ENCODE results near the gene PDE1C. TPM values are rescaled to one million over a fixed set of nuclear protein-coding genes. Genes with fewer than 3 reads are reported as not detected.

Gene PDE1C
- total and polyA plus RNA-seq, 2 donors (not counting 1 experiment from before 2014, with no cell fraction given) = 16.6 to 27.6 TPM

DNA sequence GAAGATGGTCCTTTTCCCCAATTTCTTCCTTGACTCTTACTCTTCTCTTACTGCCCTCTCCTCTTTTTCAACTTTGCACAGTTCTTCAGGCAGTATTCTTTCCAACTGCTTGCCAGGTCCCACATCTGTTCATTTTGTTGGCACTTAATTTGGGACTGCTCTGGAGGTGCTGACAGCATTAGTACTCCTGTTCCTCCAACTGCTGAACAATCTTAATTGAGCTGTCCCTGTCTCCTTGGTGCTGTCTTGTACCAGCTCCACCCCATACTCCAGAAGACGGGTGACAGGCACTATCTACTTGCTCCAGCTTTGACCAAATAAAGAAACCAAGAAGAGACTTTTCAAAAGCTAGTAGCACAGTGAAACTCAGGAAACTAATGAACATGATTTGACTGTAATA, 160.0 kb downstream of the PDE1C start:
- H3K4me2 ChIP-seq (ENCODE audit: extremely low read depth, insufficient read depth, low read length) = no peak overlapping the region
- DNase-seq (ENCODE audit: low read depth in 2 of 2) = no peak
- TF ChIP-seq, protein P1, sequence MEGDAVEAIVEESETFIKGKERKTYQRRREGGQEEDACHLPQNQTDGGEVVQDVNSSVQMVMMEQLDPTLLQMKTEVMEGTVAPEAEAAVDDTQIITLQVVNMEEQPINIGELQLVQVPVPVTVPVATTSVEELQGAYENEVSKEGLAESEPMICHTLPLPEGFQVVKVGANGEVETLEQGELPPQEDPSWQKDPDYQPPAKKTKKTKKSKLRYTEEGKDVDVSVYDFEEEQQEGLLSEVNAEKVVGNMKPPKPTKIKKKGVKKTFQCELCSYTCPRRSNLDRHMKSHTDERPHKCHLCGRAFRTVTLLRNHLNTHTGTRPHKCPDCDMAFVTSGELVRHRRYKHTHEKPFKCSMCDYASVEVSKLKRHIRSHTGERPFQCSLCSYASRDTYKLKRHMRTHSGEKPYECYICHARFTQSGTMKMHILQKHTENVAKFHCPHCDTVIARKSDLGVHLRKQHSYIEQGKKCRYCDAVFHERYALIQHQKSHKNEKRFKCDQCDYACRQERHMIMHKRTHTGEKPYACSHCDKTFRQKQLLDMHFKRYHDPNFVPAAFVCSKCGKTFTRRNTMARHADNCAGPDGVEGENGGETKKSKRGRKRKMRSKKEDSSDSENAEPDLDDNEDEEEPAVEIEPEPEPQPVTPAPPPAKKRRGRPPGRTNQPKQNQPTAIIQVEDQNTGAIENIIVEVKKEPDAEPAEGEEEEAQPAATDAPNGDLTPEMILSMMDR (conservative IDR thresholded peaks at IDR 0.05 in 1 of 2, IDR thresholded peaks at IDR 0.05 in 1 of 2; ENCODE audit: low read depth in 1 of 2, low read length in 2 of 2) = no peak
- TF ChIP-seq EZH2 (IDR thresholded peaks at IDR 0.05; ENCODE audit: low read length, missing control alignments) = no peak

DNA sequence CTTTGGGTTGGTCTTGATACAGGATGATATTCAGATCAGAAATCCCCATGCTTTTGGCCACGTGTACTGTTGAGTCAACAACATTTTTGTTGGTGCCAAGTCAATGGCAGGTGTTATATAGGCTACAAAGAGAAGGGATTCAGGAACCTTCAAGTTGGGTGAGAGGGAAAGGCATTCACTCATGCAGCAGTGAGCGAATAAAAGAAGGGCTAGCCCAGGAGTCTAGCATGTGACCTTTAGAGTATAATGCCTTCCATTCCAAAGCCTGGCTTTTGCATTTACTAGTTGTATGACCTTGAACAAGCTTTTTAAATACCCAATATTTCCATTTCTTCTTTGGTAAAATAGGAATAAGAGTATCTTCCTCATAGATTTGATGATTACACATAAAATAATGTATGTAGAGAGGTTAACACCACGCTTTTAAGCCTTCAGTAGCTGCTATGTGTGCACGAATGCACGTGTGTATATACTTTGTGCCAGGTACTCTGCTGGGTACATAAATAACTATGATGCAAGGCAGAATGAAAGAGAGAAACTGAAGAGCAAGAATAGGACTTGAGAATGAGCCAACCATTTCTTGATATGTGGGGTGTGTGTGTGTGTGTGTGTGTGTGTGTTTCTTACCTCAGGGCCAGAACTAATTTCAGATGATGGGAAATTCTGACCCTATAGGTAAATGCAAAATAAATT, 163.6 kb downstream of the PDE1C start:
- Histone ChIP-seq H3K9me3 (ENCODE audit: control insufficient read depth, insufficient read depth, low read depth, low read length) (no peaks in the 10 kb centered on the region), H3K4me3 (replicated peaks in 1 of 4; ENCODE audit: control extremely low read depth in 1 of 4, insufficient read depth in 1 of 4, low read depth in 3 of 4, low read length in 4 of 4) (no peak overlapping the region), H3K27ac (ENCODE audit: insufficient read depth, low read length) (no peak overlapping the region), H3K4me1 (ENCODE audit: control insufficient read depth, extremely low read depth, insufficient read depth, low read length) (no peaks in the 10 kb centered on the region), H3K9ac (ENCODE audit: insufficient read depth, low read length) (no peak overlapping the region), H3K36me3 (ENCODE audit: control insufficient read depth, insufficient read depth, low read length) (no peaks in the 10 kb centered on the region), H3K79me2 (ENCODE audit: control insufficient read depth, insufficient read depth, low read length) (no peaks in the 10 kb centered on the region), H3K4me2 (ENCODE audit: extremely low read depth, insufficient read depth, low read length) (no peak overlapping the region), H3K27me3 (ENCODE audit: control insufficient read depth, insufficient read depth, low read length) (no peaks in the 10 kb centered on the region), H4K20me1 (ENCODE audit: control insufficient read depth, extremely low read depth, insufficient read depth, low read length) (no peaks in the 10 kb centered on the region), H2AFZ (ENCODE audit: low read length) (no peak overlapping the region)
- TF ChIP-seq, protein P1 (conservative IDR thresholded peaks at IDR 0.05 in 1 of 2, IDR thresholded peaks at IDR 0.05 in 1 of 2; ENCODE audit: low read depth in 1 of 2, low read length in 2 of 2) = no peak
- TF ChIP-seq EZH2 (IDR thresholded peaks at IDR 0.05; ENCODE audit: low read length, missing control alignments) = no peak
- no peak for DNase-seq (ENCODE audit: low read depth in 2 of 2)

More for the DNA sequence above, 160.0 kb downstream of the PDE1C start:
- H2AFZ ChIP-seq (ENCODE audit: low read length) = no peak overlapping the region
- no peaks in the 10 kb centered on the region for H3K36me3 ChIP-seq (ENCODE audit: control insufficient read depth, insufficient read depth, low read length)
- H3K79me2 ChIP-seq (ENCODE audit: control insufficient read depth, insufficient read depth, low read length) = no peaks in the 10 kb centered on the region
- H3K27me3 ChIP-seq (ENCODE audit: control insufficient read depth, insufficient read depth, low read length) = no peaks in the 10 kb centered on the region
- H3K9me3 ChIP-seq (ENCODE audit: control insufficient read depth, insufficient read depth, low read depth, low read length) = no peaks in the 10 kb centered on the region
- H3K27ac ChIP-seq (ENCODE audit: insufficient read depth, low read length) = no peak overlapping the region
- no peak overlapping the region for H3K4me3 ChIP-seq (replicated peaks in 1 of 4; ENCODE audit: control extremely low read depth in 1 of 4, insufficient read depth in 1 of 4, low read depth in 3 of 4, low read length in 4 of 4)
- H3K4me1 ChIP-seq (ENCODE audit: control insufficient read depth, extremely low read depth, insufficient read depth, low read length) = no peaks in the 10 kb centered on the region
- no peak overlapping the region for H3K9ac ChIP-seq (ENCODE audit: insufficient read depth, low read length)
- no peaks in the 10 kb centered on the region for H4K20me1 ChIP-seq (ENCODE audit: control insufficient read depth, extremely low read depth, insufficient read depth, low read length)

DNA sequence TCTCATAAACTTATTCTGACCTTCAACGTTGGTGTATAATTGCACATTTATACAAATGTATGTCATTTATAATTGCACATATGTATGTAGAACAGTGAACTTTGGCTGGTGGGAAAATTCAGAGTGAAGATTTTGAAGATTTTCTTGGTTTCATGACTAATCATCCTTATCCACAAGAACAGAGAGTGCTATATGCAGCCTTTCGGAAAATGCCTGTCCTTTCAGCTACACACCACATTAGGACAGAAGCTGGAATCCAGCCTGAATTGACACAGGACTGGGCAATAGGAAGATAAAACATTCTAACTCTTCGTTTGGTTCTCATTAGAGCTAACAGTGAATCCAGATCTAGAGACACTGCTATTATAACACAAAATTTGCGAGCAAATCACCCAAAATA, 166.2 kb downstream of the PDE1C start:
- no peak overlapping the region for H3K4me2 ChIP-seq (ENCODE audit: extremely low read depth, insufficient read depth, low read length)
- no peaks in the 10 kb centered on the region for H3K27me3 ChIP-seq (ENCODE audit: control insufficient read depth, insufficient read depth, low read length)
- H3K36me3 ChIP-seq (ENCODE audit: control insufficient read depth, insufficient read depth, low read length) = no peaks in the 10 kb centered on the region

More for the DNA sequence above, 166.2 kb downstream of the PDE1C start:
- no peaks in the 10 kb centered on the region for H3K79me2 ChIP-seq (ENCODE audit: control insufficient read depth, insufficient read depth, low read length)
- H3K27ac ChIP-seq (ENCODE audit: insufficient read depth, low read length) = no peak overlapping the region
- no peaks in the 10 kb centered on the region for H3K9me3 ChIP-seq (ENCODE audit: control insufficient read depth, insufficient read depth, low read depth, low read length)
- no peaks in the 10 kb centered on the region for H4K20me1 ChIP-seq (ENCODE audit: control insufficient read depth, extremely low read depth, insufficient read depth, low read length)
- no peak for DNase-seq (ENCODE audit: low read depth in 2 of 2)
- H3K4me3 ChIP-seq (replicated peaks in 1 of 4; ENCODE audit: control extremely low read depth in 1 of 4, insufficient read depth in 1 of 4, low read depth in 3 of 4, low read length in 4 of 4) = no peak overlapping the region
- H2AFZ ChIP-seq (ENCODE audit: low read length) = no peak overlapping the region
- no peaks in the 10 kb centered on the region for H3K4me1 ChIP-seq (ENCODE audit: control insufficient read depth, extremely low read depth, insufficient read depth, low read length)
- no peak for TF ChIP-seq EZH2 (IDR thresholded peaks at IDR 0.05; ENCODE audit: low read length, missing control alignments)
- TF ChIP-seq, protein P1 (conservative IDR thresholded peaks at IDR 0.05 in 1 of 2, IDR thresholded peaks at IDR 0.05 in 1 of 2; ENCODE audit: low read depth in 1 of 2, low read length in 2 of 2) = no peak
- no peak overlapping the region for H3K9ac ChIP-seq (ENCODE audit: insufficient read depth, low read length)
